HG02759 (cell line): Measurements from ENCODE around the gene HCFC2.

Experiments
- ATAC-seq: cut with Tn5 transposase; IDR thresholded peaks from one replicate; pipeline ENCODE4 v1.9.1; 2021; ENCODE audit warnings: mild to moderate bottlenecking, moderate library complexity; ENCODE audit not compliant: unreplicated experiment

The HCFC2 gene

GRCh38 chr12:104152685-104153241, 88.4 kb downstream of the HCFC2 start:
- no peak for ATAC-seq

- no peak for ATAC-seq
Observed at GRCh38 chr12:104154286-104154685, 90.0 kb downstream of the HCFC2 start.

GRCh38 chr12:104154806-104155205, 90.5 kb downstream of the HCFC2 start:
- ATAC-seq: no peak
